Raji (cell line): ENCODE measurements around the gene TEX13B.

ENCODE experiments used
- POLR2A ChIP-seq: IDR thresholded peaks from 2 replicates; pipeline ENCODE4 v1.6.1; 2011; ENCODE audit warnings: low read depth, low read length, control low read depth; ENCODE audit not compliant: insufficient read depth

The TEX13B gene

GRCh38 chrX:107982356-107982755 lies at the start of gene TEX13B:
Gene TEX13B (minus strand): TSS chrX:107982370. CDS start chrX:107982127, 243 bp downstream.
- TF ChIP-seq POLR2A = no peak

DNA sequence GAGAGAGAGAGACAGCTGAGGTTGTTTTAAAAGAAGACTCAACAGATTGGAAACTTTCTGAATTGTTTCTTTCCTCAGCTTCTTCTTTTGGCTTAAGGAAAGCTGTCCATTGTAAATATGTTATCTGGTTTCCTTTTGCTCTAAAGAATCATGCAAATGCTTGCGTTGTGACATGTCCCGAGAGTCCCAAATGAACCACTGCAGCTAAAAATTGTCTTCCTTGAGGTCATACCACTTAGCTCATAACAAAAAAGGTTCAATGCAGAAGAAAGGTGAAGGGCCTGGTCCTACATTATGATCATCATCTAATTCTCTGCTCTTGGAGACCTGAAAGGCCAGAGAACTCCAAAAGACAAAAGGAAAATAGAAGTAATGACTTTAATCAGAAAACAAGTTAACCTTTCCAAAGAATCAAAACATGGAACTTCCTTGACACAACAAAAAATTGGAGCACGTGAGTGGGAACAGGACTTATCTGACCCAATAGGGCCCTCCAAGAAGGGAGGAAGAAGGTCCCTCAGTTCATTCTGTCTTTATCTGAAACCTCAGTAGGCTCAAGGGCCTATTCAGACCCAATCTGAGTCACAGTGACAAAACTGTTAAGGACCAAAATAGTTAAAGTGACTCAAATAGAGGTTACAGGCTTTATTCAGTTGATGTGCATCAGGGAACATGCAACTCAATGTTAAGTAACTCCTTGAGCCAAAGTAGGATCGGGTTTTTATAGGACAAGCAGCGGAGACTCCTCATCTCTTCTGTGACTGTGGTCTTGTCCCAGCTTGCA lies 48.0 kb upstream of the TEX13B start:
- no peak for TF ChIP-seq POLR2A

- TF ChIP-seq POLR2A = no peak
Observed at GRCh38 chrX:108028854-108029253, 46.7 kb upstream of the TEX13B start.

GRCh38 chrX:108025954-108026600 lies 43.9 kb upstream of the TEX13B start:
- no peak for TF ChIP-seq POLR2A

DNA sequence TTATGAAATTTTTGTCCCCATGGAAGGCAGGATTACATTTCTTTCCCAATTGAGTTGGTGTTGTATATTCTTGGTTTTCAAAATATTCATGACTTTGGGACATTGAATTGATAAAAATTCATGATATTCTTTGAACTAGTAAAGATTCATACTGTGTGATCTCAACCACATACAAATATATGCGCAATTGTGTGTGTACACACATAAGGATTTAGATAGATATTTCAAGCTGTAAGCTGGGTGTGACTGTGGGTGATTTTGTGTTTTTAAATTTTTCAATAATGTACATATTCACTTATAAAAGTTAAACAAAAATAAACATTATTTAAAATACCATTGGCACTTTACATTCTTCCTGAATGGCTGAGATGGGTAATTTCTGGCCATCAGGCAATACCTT lies 43.2 kb upstream of the TEX13B start:
- TF ChIP-seq POLR2A = no peak

DNA sequence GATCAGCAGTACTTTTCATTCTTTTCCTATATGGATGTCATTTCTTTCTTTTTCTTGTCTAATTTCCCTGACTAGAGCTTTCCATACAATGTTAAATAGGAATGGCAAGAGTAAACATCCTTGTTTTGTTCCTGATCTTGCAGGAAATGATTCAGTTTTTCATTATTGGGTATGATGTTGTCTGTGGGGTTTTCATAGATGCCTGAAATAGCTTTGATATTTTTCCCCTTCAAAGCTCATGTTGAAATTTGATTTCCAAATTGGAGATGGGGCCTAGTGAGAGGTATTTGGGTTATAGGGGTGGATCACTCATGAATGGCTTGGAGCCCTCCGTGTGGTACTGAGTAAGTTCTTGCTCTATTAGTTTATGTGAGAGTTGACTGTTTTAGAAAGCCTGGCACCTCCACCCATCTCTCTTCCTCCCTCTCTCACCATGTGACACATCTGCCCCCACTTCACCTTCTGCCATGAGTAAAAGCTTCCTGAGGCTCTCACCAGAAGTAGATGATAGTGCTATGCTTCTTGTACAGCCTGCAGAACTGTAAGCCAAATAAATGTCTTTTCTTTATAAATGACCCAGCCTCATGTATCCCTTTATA lies 40.4 kb upstream of the TEX13B start:
- TF ChIP-seq POLR2A = no peak

DNA sequence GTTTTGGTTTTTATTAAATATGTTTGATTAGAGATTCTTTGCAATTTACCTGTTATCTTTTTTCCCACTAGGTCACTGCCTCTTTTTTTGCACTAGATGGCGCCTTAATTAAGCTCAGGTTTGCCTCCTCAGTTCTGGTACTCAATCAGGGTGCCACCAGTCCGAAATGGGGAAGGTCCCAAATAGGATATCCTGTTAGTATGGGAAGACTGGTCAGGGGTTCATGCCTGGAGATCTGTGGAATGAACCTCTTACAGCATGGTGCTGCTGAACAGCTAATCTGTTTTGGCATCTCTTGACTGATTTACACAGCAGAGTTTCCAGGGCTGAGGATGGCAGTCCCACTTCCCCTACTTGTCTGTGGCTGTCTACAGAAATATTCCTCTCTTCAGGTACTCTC lies 38.5 kb upstream of the TEX13B start:
- no peak for TF ChIP-seq POLR2A

GRCh38 chrX:108019382-108019875 lies 37.3 kb upstream of the TEX13B start:
- TF ChIP-seq POLR2A = no peak

DNA sequence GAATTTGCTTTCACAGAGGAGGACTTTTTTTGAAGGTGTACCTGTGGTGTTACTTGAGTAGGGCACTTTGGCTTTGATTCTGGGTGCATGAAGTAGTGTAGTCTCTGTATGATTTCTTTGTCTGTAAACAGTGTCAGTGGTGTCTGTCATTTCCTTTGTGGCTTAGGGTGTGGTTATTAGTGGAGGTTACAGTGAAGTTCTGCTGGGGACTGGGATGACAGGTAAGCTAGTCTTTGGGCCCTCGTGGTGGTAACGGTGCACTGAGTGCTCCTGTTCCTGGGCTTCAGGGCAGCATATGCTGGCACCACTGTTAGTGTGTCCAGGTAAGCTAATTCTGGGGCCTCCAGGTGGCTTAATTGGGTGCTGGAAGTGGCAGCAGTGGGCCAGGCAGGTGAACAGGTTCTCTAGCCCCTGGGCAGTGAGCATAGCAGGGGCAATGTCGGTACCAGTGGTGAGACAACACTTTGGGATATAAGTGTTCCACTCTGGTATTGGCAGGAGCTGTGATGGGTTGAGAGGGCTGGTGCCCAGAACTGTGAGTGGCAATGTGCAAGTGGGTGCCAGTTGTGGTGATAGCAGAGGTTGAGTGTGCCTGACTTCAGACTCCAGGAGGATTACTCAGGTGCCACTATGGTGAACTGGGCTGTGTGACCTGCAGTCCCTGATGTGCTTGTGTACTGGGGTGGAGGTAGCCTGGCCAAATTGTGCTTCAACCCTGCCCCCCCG lies 36.6 kb upstream of the TEX13B start:
- TF ChIP-seq POLR2A = no peak

DNA sequence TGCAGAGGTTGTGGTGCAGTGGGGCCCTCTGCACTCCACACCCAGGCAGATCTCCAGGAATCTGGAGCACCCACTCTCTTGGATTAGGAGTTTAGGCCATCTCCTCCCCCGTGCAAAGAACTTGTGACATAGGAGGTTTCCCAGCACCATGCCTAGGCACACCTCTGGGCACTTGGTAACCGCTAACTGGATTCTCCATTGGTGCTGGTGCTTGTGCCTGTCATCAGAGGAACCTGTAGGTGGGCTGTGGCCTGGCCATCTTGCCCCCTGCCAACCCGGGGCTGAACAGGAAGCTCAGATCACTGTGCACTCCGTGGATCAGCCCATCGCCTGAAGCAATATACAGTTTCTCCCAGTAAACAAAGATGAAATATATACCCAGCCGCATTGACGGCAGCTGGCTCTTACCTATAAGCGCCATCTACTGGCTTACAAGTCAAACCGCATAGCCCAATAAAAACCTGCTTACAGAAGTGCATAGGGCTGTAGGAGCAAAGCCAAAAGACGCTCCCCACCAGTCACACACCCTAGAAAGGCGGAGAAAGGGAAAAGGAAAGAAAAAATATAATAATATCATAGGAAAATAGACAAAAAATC lies 19.1 kb upstream of the TEX13B start:
- no peak for TF ChIP-seq POLR2A

DNA sequence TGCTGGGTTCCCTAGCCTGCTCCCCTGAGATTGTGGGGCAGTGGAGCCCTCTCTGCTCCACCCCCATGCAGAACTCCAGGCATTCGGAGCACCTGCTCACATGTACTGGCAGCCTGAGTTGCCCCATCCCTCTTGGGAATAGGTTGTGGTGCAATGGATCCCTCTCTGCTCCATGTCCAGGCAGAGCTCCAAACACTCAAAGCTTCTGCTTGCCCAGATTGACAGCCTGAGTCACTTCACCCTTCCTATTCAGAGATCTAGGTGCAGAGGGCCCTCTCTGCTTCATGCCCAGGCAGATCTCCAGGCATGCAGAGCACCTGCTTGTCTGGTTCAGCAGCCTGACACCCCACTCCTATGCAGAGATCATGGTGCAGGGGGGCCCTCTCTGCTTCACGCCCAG lies 18.6 kb upstream of the TEX13B start:
- TF ChIP-seq POLR2A = no peak

GRCh38 chrX:107996124-107996523 lies 14.0 kb upstream of the TEX13B start:
- no peak for TF ChIP-seq POLR2A

GRCh38 chrX:107985033-107985432 lies 2.9 kb upstream of the TEX13B start:
- no peak for TF ChIP-seq POLR2A

DNA sequence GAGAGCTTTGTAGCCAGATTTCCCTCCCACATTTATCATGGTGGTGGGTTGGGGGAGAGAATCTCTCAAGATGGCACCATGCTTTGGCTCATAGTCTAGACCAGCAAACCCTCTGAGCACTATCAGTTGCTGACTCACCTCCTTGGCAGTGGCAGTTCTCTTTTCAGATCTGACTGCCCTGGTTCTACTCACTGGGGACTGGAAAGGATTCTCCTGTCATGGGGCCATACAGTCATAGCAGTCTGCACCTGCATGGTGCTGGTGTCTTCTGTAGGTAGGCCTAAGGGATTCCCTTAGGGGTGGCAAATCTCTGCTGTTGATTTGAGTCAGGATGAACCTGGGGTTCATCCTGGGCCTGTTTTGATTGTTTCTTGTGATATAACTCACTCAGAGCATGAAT lies 2.6 kb downstream of the TEX13B start:
- no peak for TF ChIP-seq POLR2A
